H9 (cell line): ENCODE results near the gene SCP2. TPM values are rescaled to one million over a fixed set of nuclear protein-coding genes. Genes with fewer than 3 reads are reported as not detected.

Experiments
- DNase-seq: peaks from one replicate; pipeline ENCODE4 v3.0.0-alpha.2; 2017
- H2AFZ ChIP-seq: one replicate; pipeline ENCODE4 v1.6.1; 2013; ENCODE audit warnings: mild to moderate bottlenecking, low read length, control low read depth, moderate library complexity
- H2AK5ac ChIP-seq: 2 replicates; pipeline ENCODE4 v1.6.1; 2013; ENCODE audit warnings: low read length, control low read depth, mixed read lengths; ENCODE audit not compliant: insufficient read length
- H2BK120ac ChIP-seq: one replicate; pipeline ENCODE4 v1.6.1; 2013; ENCODE audit warnings: low read depth, mild to moderate bottlenecking, low read length, control low read depth, inconsistent platforms; ENCODE audit not compliant: poor library complexity, severe bottlenecking
- H2BK12ac ChIP-seq: 2 replicates; pipeline ENCODE4 v1.6.1; 2013; ENCODE audit warnings: low read length, control low read depth, mixed read lengths, low read depth; ENCODE audit not compliant: insufficient read length
- H2BK15ac ChIP-seq: 2 replicates; pipeline ENCODE4 v1.6.1; 2013; ENCODE audit warnings: low read depth, low read length, control low read depth
- H2BK20ac ChIP-seq: one replicate; pipeline ENCODE4 v1.6.1; 2013; ENCODE audit warnings: low read depth, mild to moderate bottlenecking, low read length, control low read depth, inconsistent platforms; ENCODE audit not compliant: poor library complexity, severe bottlenecking
- H2BK5ac ChIP-seq: 2 replicates; pipeline ENCODE4 v1.6.1; 2013; ENCODE audit warnings: low read length, control low read depth, mixed read lengths; ENCODE audit not compliant: insufficient read length
- H3K14ac ChIP-seq: 2 replicates; pipeline ENCODE4 v1.6.1; 2013; ENCODE audit warnings: low read length, control low read depth; ENCODE audit not compliant: insufficient read depth
- H3K18ac ChIP-seq: 2 replicates; pipeline ENCODE4 v1.6.1; 2013; ENCODE audit warnings: low read depth, mild to moderate bottlenecking, mixed read lengths, low read length, control low read depth; ENCODE audit not compliant: insufficient read length
- H3K23ac ChIP-seq: 2 replicates; pipeline ENCODE4 v1.6.1; 2013; ENCODE audit warnings: low read length, control low read depth, mixed read lengths, low read depth; ENCODE audit not compliant: insufficient read length
- H3K23me2 ChIP-seq: 2 replicates; pipeline ENCODE4 v1.6.1; 2013; ENCODE audit warnings: low read depth, mild to moderate bottlenecking, mixed read lengths, low read length, control low read depth; ENCODE audit not compliant: insufficient read length, poor library complexity, severe bottlenecking
- H3K27ac ChIP-seq: 2 replicates; pipeline ENCODE4 v1.5.1; 2013; ENCODE audit warnings: low read length, control low read depth, mixed read lengths, low read depth; ENCODE audit not compliant: insufficient read length
- H3K27me3 ChIP-seq: 2 replicates; pipeline ENCODE4 v1.6.1; 2013; ENCODE audit warnings: low read length, control low read depth, inconsistent platforms; ENCODE audit not compliant: insufficient read depth
- H3K4ac ChIP-seq: 2 replicates; pipeline ENCODE4 v1.6.1; 2013; ENCODE audit warnings: low read depth, mild to moderate bottlenecking, control low read depth, inconsistent platforms, low read length, moderate library complexity
- H3K4me1 ChIP-seq: 2 replicates; pipeline ENCODE4 v1.6.1; 2013; ENCODE audit warnings: low read length, control low read depth, inconsistent platforms; ENCODE audit not compliant: insufficient read depth
- H3K4me2 ChIP-seq: 2 replicates; pipeline ENCODE4 v1.6.1; 2013; ENCODE audit warnings: low read length, control low read depth, mixed read lengths; ENCODE audit not compliant: insufficient read length, insufficient read depth
- H3K56ac ChIP-seq: 2 replicates; pipeline ENCODE4 v1.6.1; 2013; ENCODE audit warnings: low read depth, mild to moderate bottlenecking, mixed read lengths, low read length, control low read depth; ENCODE audit not compliant: insufficient read length
- H3K79me1 ChIP-seq: 2 replicates; pipeline ENCODE4 v1.6.1; 2013; ENCODE audit warnings: low read depth, mild to moderate bottlenecking, moderate library complexity, low read length, control low read depth, inconsistent platforms; ENCODE audit not compliant: insufficient read depth, poor library complexity, severe bottlenecking
- H3K79me2 ChIP-seq: 2 replicates; pipeline ENCODE4 v1.6.1; 2013; ENCODE audit warnings: low read length, control low read depth, inconsistent platforms; ENCODE audit not compliant: insufficient read depth
- H3K9ac ChIP-seq: 2 replicates; pipeline ENCODE4 v1.6.1; 2013; ENCODE audit warnings: low read length, control low read depth, mixed read lengths; ENCODE audit not compliant: insufficient read length; ENCODE audit errors: extremely low read depth
- H3K9me3 ChIP-seq: one replicate; pipeline ENCODE4 v1.6.1; 2013; ENCODE audit warnings: low read depth, low read length, inconsistent platforms; ENCODE audit not compliant: control insufficient read depth
- H3T11ph ChIP-seq: one replicate; pipeline ENCODE4 v1.6.1; 2013; ENCODE audit warnings: mild to moderate bottlenecking, low read length, control low read depth, inconsistent platforms
- H4K20me1 ChIP-seq: one replicate; pipeline ENCODE4 v1.6.1; 2013; ENCODE audit not compliant: control insufficient read depth, insufficient read length, insufficient read depth
- H4K5ac ChIP-seq: 2 replicates; pipeline ENCODE4 v1.6.1; 2013; ENCODE audit warnings: low read depth, mild to moderate bottlenecking, mixed read lengths, low read length, control low read depth; ENCODE audit not compliant: insufficient read length
- H4K8ac ChIP-seq: replicated peaks from 2 replicates; pipeline ENCODE4 v1.6.1; 2013; ENCODE audit warnings: low read length, control low read depth, mixed read lengths, low read depth; ENCODE audit not compliant: insufficient read length
- H4K91ac ChIP-seq: 2 replicates; pipeline ENCODE4 v1.6.1; 2013; ENCODE audit warnings: low read depth, mild to moderate bottlenecking, moderate library complexity, mixed read lengths, low read length, control low read depth; ENCODE audit not compliant: insufficient read length
- H3K27ac Mint-ChIP-seq, 3 experiments: 2 replicates in 2 of 3; 3 replicates in 1 of 3; pipeline ENCODE4 v1.8.0; 2020 to 2021; ENCODE audit warnings: mixed read lengths in 3 of 3, mild to moderate bottlenecking in 1 of 3, moderate library complexity in 1 of 3
- H3K27me3 Mint-ChIP-seq: 2 replicates; pipeline ENCODE4 v1.8.0; 2021; ENCODE audit warnings: low read depth, mild to moderate bottlenecking, moderate library complexity, mixed read lengths
- H3K36me3 Mint-ChIP-seq, 3 experiments: 2 replicates in 2 of 3; 3 replicates in 1 of 3; pipeline ENCODE4 v1.8.0; 2020 to 2021; ENCODE audit warnings: low read depth in 3 of 3, mixed read lengths in 3 of 3; ENCODE audit not compliant: insufficient read depth in 1 of 3
- H3K4me1 Mint-ChIP-seq, 2 experiments: 2 replicates each; pipeline ENCODE4 v1.8.0; 2020; ENCODE audit warnings: mixed read lengths in 2 of 2
- H3K4me3 Mint-ChIP-seq, 2 experiments: 2 replicates in 1 of 2; 3 replicates in 1 of 2; pipeline ENCODE4 v1.8.0; 2020 to 2021; ENCODE audit warnings: mild to moderate bottlenecking in 2 of 2, mixed read lengths in 2 of 2, moderate library complexity in 1 of 2
- H3K9me3 Mint-ChIP-seq, 2 experiments: 2 replicates in 1 of 2; 3 replicates in 1 of 2; pipeline ENCODE4 v1.8.0; 2020; ENCODE audit warnings: mild to moderate bottlenecking in 2 of 2, mixed read lengths in 2 of 2, moderate library complexity in 1 of 2
- WGBS: extraction: QIAGEN DNeasy Blood & Tissue Kit; methylation state at CpG from one replicate; pipeline ENCODE4 v1.1.7; 2013; ENCODE audit warnings: missing lambda C conversion rate, low lambda C conversion rate, mixed read lengths; ENCODE audit not compliant: insufficient read length; ENCODE audit errors: extremely low coverage; 5-methylcytosine and 5-hydroxymethylcytosine counted together
- total RNA-seq: library from RNA; stranded (reverse); gene quantifications from 2 replicates; pipeline ENCODE4 v1.2.1, GENCODE V29; 2021
- TF ChIP-seq, protein P1 (sequence below): fragments of 200-600 bp; sonication (generic); conservative IDR thresholded peaks from 3 replicates; pipeline ENCODE4 v1.8.0; 2021; ENCODE audit warnings: antibody characterized with exemption, mild to moderate bottlenecking

The SCP2 gene
- total RNA-seq, 1 experiment from 2014 or later: 48.8 TPM

DNA sequence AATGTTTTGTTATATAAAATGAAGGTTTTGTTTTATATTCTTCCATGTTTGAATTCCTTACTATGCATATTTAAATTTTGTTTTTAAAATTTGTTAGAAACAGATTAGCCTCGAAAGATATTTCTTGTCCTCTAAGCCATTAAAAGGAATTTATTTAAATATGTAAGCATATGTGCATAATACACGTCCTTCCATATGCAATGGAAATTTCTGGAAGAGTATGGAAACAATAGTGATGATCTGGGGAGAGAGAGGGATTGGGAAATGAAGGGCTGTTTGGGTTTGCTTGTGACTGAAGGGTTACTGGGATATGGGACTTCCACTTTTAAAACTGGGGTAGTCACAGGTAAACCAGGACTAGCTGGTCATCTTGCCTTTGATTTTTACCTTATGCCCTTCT, 26.7 kb upstream of the SCP2 start:
- Histone ChIP-seq H3K79me2 (no peaks in the 10 kb centered on the region), H3K4me2 (no peak overlapping the region), H2BK20ac (no peak overlapping the region), H3K9ac (no peak overlapping the region), H3K23me2 (no peaks in the 10 kb centered on the region), H4K20me1 (no peaks in the 10 kb centered on the region), H4K8ac (no peak overlapping the region), H3K9me3 (no peaks in the 10 kb centered on the region), H3K56ac (no peak overlapping the region), H2BK15ac (no peak overlapping the region), H2AFZ (no peak overlapping the region), H3K79me1 (no peaks in the 10 kb centered on the region), H4K5ac (no peak overlapping the region), H3K27me3 (no peaks in the 10 kb centered on the region), H3T11ph (no peak overlapping the region), H3K18ac (no peak overlapping the region), H2BK12ac (no peak overlapping the region), H3K4ac (no peak overlapping the region), H2BK120ac (no peak overlapping the region), H2AK5ac (no peak overlapping the region), H3K4me1 (peaks cover 8% of the 10 kb centered on the region), H4K91ac (no peak overlapping the region), H3K27ac (no peak overlapping the region), H2BK5ac (no peak overlapping the region), H3K14ac (no peak overlapping the region), H3K23ac (no peak overlapping the region)
- TF ChIP-seq, protein P1, sequence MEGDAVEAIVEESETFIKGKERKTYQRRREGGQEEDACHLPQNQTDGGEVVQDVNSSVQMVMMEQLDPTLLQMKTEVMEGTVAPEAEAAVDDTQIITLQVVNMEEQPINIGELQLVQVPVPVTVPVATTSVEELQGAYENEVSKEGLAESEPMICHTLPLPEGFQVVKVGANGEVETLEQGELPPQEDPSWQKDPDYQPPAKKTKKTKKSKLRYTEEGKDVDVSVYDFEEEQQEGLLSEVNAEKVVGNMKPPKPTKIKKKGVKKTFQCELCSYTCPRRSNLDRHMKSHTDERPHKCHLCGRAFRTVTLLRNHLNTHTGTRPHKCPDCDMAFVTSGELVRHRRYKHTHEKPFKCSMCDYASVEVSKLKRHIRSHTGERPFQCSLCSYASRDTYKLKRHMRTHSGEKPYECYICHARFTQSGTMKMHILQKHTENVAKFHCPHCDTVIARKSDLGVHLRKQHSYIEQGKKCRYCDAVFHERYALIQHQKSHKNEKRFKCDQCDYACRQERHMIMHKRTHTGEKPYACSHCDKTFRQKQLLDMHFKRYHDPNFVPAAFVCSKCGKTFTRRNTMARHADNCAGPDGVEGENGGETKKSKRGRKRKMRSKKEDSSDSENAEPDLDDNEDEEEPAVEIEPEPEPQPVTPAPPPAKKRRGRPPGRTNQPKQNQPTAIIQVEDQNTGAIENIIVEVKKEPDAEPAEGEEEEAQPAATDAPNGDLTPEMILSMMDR: no peak
- Mint-ChIP-seq H3K27ac (peak overlapping the region in 1 of 3 experiments; percentile 56; a peak in 3 of 7 replicates), H3K36me3 (no peaks in the 10 kb centered on the region; a peak in 4 of 7 replicates), H3K4me1 (peaks cover 20 to 30% of the 10 kb centered on the region in 2 experiments), H3K4me3 (no peak overlapping the region), H3K27me3 (no peaks in the 10 kb centered on the region), H3K9me3 (no peaks in the 10 kb centered on the region; a peak in 1 of 5 replicates)
- WGBS: no CpG with 5 or more reads among the region's 2 CpGs
- no peak for DNase-seq
